Body of pancreas (tissue), 4 donors: ENCODE data around the gene CERT1.
A peak's percentile ranks its signal among the peaks of the same experiment; 100 is the strongest.

Experiments
- CTCF ChIP-seq, 7 experiments: fragments of 450-650 bp in 4 of 7; fragments of 200-600 bp in 3 of 7; sonication (generic) in 3 of 7; IDR thresholded peaks; one replicate each; pipeline ENCODE4 v1.5.1; 2016 to 2019; ENCODE audit warnings: antibody characterized with exemption in 7 of 7
- POLR2A ChIP-seq, 3 donors: fragments of 450-650 bp; IDR thresholded peaks; one replicate each; pipeline ENCODE4 v1.6.1; 2016; ENCODE audit warnings: antibody characterized with exemption in 3 of 3, mild to moderate bottlenecking in 2 of 3

GRCh38 chr5:75438722-75439121 is 72.7 kb downstream of the CERT1 start:
- TF ChIP-seq POLR2A (IDR thresholded peaks at IDR 0.05), result no peak
- TF ChIP-seq CTCF (IDR thresholded peaks at IDR 0.05), result peak in 1 of 7 experiments; percentile 8
